ENCODE measurements around the gene ITGA8. TPM values are rescaled to one million over a fixed set of nuclear protein-coding genes. Genes with fewer than 3 reads are reported as not detected.

ITGA8 gene
- total RNA-seq, 1 experiment from 2014 or later, result 0.02 TPM

GRCh38 chr10:15678851-15679250, 40.9 kb downstream of the ITGA8 start:
- ATAC-seq, result no peak
- Histone ChIP-seq H3K36me3 (ENCODE audit: control insufficient read depth in 1 of 2, insufficient read depth in 2 of 2, low read length in 2 of 2) (no peaks in the 10 kb centered on the region), H3K9me3 (ENCODE audit: control insufficient read depth in 1 of 2, insufficient read depth in 1 of 2, low read depth in 1 of 2, low read length in 2 of 2) (no peaks in the 10 kb centered on the region), H3K4me2 (ENCODE audit: low read length) (no peak overlapping the region), H3K4me3 (replicated peaks in 1 of 2; ENCODE audit: low read depth in 1 of 2, low read length in 2 of 2) (no peak overlapping the region), H2AFZ (ENCODE audit: low read depth, low read length, poor library complexity, severe bottlenecking) (no peak overlapping the region), H4K20me1 (ENCODE audit: insufficient read depth) (no peaks in the 10 kb centered on the region; the same call in 1 of the 2 replicates), H3K9ac (ENCODE audit: low read length) (no peak overlapping the region), H3K27me3 (ENCODE audit: insufficient read depth, low read length) (peaks cover 34% of the 10 kb centered on the region; the same call in 1 of the 2 replicates), H3K27ac (ENCODE audit: low read depth, low read length) (no peak overlapping the region), H3K4me1 (ENCODE audit: control insufficient read depth in 1 of 2, insufficient read depth in 2 of 2, low read length in 2 of 2) (no peaks in the 10 kb centered on the region), H3K79me2 (ENCODE audit: insufficient read depth, low read length) (no peaks in the 10 kb centered on the region), H3K9me2 (ENCODE audit: insufficient read depth) (no peaks in the 10 kb centered on the region)
- no TSS peak for BruUV-seq (replicated peaks)
- DNase-seq (ENCODE audit: low read depth, low spot score), result no peak
- ChIA-PET POLR2A (no interaction called here), CTCF (no interaction called here), RAD21 (ENCODE audit: low non-redundant PET in 1 of 2, low total read pairs in 2 of 2, uncharacterized antibody in 2 of 2, unreplicated experiment in 2 of 2) (no interaction called here)
- intact Hi-C loops (cut with micrococcal nuclease), result no loop called here
- no peak for TF ChIP-seq REST (IDR thresholded peaks at IDR 0.05; ENCODE audit: low read depth)
- TF ChIP-seq TCF7L2 (IDR thresholded peaks at IDR 0.05; ENCODE audit: borderline replicate concordance, extremely low read depth, insufficient read depth, insufficient read length), result no peak
- no peak for TF ChIP-seq JUND (IDR thresholded peaks at IDR 0.05)
- TF ChIP-seq EZH2phosphoT487 (IDR thresholded peaks at IDR 0.05; ENCODE audit: borderline replicate concordance), result no peak
- TF ChIP-seq MAX (IDR thresholded peaks at IDR 0.05), result no peak
- TF ChIP-seq FOSL1 (IDR thresholded peaks at IDR 0.05; ENCODE audit: low read depth), result no peak
- no peak for TF ChIP-seq ZBTB33 (IDR thresholded peaks at IDR 0.05; ENCODE audit: extremely low read depth, insufficient replicate concordance, low read length)
- no peak for TF ChIP-seq EGR1 (IDR thresholded peaks at IDR 0.05; ENCODE audit: low read depth)
- no peak for TF ChIP-seq SP1 (IDR thresholded peaks at IDR 0.05; ENCODE audit: low read depth)
- no peak for TF ChIP-seq ATF3 (IDR thresholded peaks at IDR 0.05)
- no peak for TF ChIP-seq POLR2AphosphoS5 (IDR thresholded peaks at IDR 0.05; ENCODE audit: low read depth, low read length)
- no peak for TF ChIP-seq CTCF (IDR thresholded peaks at IDR 0.05 in 2 of 3, conservative IDR thresholded peaks at IDR 0.05 in 1 of 3; ENCODE audit: borderline replicate concordance in 1 of 3, insufficient read depth in 1 of 3, low read depth in 2 of 3, low read length in 2 of 3)
- no peak for TF ChIP-seq CBX3 (IDR thresholded peaks at IDR 0.05; ENCODE audit: low read depth)
- no peak for TF ChIP-seq ELF1 (IDR thresholded peaks at IDR 0.05; ENCODE audit: borderline replicate concordance, low read depth)
- TF ChIP-seq SIN3A (IDR thresholded peaks at IDR 0.05; ENCODE audit: low read depth), result no peak
- no peak for TF ChIP-seq ZNF274 (IDR thresholded peaks at IDR 0.05; ENCODE audit: low read depth, low read length)
- TF ChIP-seq SRF (IDR thresholded peaks at IDR 0.05; ENCODE audit: low read depth), result no peak
